OCI-LY3 (cell line): Measurements from ENCODE around the gene MTIF3.
A peak's percentile ranks its signal among the peaks of the same experiment; 100 is the strongest.

Experiments used
- H2AFZ ChIP-seq: fragments of 200-600, 300-600 bp; shearing (Covaris generic); 2 replicates; pipeline ENCODE4 v1.6.0; 2014; ENCODE audit warnings: antibody characterized with exemption, low read depth, low read length
- H3K27ac ChIP-seq: fragments of 200-600, 300-600 bp; sonication (generic); 2 replicates; pipeline ENCODE4 v1.5.1; 2014; ENCODE audit warnings: mild to moderate bottlenecking, low read length, moderate library complexity, mixed read lengths
- H3K27me3 ChIP-seq: fragments of 200-600, 300-600 bp; sonication (generic); 2 replicates; pipeline ENCODE4 v1.6.1; 2014; ENCODE audit warnings: low read depth, low read length, mixed read lengths
- H3K36me3 ChIP-seq: fragments of 200-600, 300-600 bp; sonication (generic); replicated peaks from 2 replicates; pipeline ENCODE3; 2014; ENCODE audit warnings: low read depth, low read length, mixed read lengths
- H3K4me1 ChIP-seq: fragments of 300-600, 200-600 bp; sonication (generic); 2 replicates; pipeline ENCODE4 v1.6.1; 2014; ENCODE audit warnings: low read length, mixed read lengths
- H3K4me2 ChIP-seq: fragments of 200-600, 300-600 bp; sonication (generic); 2 replicates; pipeline ENCODE4 v1.6.1; 2014; ENCODE audit warnings: low read length, mixed read lengths
- H3K4me3 ChIP-seq: fragments of 300-600, 200-600 bp; sonication (generic); 2 replicates; pipeline ENCODE4 v1.5.1; 2014; ENCODE audit warnings: antibody characterized with exemption, mild to moderate bottlenecking, low read length, moderate library complexity
- H3K79me2 ChIP-seq: fragments of 300-600, 200-600 bp; shearing (Covaris generic); 2 replicates; pipeline ENCODE4 v1.6.1; 2014; ENCODE audit warnings: mild to moderate bottlenecking, low read length, mixed read lengths
- H3K9ac ChIP-seq: fragments of 300-600, 200-600 bp; shearing (Covaris generic); 2 replicates; pipeline ENCODE4 v1.6.0; 2014; ENCODE audit warnings: mild to moderate bottlenecking, low read length, moderate library complexity
- H3K9me3 ChIP-seq: fragments of 200-600, 300-600 bp; shearing (Covaris generic); 2 replicates; pipeline ENCODE4 v1.6.1; 2014; ENCODE audit warnings: low read length, mixed read lengths; ENCODE audit not compliant: insufficient read depth
- H4K20me1 ChIP-seq: fragments of 200-600, 300-600 bp; sonication (generic); 2 replicates; pipeline ENCODE4 v1.6.1; 2016; ENCODE audit warnings: low read length, mixed read lengths; ENCODE audit not compliant: insufficient read depth
- TF ChIP-seq, protein P1 (sequence below): fragments of 200-600, 300-600 bp; sonication (generic); IDR thresholded peaks from 2 replicates; pipeline ENCODE4 v1.5.1; 2014; ENCODE audit warnings: antibody characterized with exemption, low read length, low read depth

The MTIF3 gene

DNA sequence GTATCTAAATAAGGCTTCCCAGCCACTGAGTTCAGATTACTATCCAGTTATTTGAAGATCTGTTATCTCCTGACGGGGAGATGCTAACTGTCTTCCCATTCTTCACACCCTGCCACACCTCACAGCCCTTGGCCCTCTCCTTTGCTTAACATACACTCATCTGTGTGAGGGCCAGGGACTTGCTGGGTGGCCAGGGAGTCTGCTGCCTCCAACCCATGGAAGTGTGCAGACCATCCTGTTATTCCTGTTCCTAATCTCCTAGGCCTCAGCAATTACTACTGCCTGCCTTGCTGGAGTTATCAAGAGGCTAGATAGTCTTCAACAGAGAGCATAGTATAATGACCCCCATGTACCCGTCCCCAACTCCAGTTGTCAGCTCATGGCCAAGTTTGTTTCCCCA, 62.1 kb downstream of the MTIF3 start:
- H3K4me1 ChIP-seq: no peaks in the 10 kb centered on the region
- no peak overlapping the region for H3K4me3 ChIP-seq
- no peaks in the 10 kb centered on the region for H3K79me2 ChIP-seq
- no peaks in the 10 kb centered on the region for H4K20me1 ChIP-seq
- H3K4me2 ChIP-seq: no peak overlapping the region
- 0 out of 2 replicates have a peak overlapping the region, but pooled peaks have one; percentile 22 for H2AFZ ChIP-seq
- H3K9ac ChIP-seq: no peak overlapping the region
- H3K9me3 ChIP-seq: no peaks in the 10 kb centered on the region
- no peak overlapping the region for H3K27ac ChIP-seq
- TF ChIP-seq, protein P1, sequence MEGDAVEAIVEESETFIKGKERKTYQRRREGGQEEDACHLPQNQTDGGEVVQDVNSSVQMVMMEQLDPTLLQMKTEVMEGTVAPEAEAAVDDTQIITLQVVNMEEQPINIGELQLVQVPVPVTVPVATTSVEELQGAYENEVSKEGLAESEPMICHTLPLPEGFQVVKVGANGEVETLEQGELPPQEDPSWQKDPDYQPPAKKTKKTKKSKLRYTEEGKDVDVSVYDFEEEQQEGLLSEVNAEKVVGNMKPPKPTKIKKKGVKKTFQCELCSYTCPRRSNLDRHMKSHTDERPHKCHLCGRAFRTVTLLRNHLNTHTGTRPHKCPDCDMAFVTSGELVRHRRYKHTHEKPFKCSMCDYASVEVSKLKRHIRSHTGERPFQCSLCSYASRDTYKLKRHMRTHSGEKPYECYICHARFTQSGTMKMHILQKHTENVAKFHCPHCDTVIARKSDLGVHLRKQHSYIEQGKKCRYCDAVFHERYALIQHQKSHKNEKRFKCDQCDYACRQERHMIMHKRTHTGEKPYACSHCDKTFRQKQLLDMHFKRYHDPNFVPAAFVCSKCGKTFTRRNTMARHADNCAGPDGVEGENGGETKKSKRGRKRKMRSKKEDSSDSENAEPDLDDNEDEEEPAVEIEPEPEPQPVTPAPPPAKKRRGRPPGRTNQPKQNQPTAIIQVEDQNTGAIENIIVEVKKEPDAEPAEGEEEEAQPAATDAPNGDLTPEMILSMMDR: no peak
- no peaks in the 10 kb centered on the region for H3K27me3 ChIP-seq
- H3K36me3 ChIP-seq: no peaks in the 10 kb centered on the region
